HT-29 (cell line): ENCODE results near the gene VSIG2. TPM values are rescaled to one million over a fixed set of nuclear protein-coding genes. Genes with fewer than 3 reads are reported as not detected.

ENCODE experiments used
- DNase-seq: peaks from one replicate; pipeline ENCODE4 v3.0.0-alpha.2; 2015; ENCODE audit warnings: low spot score
- total RNA-seq: library from RNA; depleted of rRNA; stranded (reverse); fragments of >200 nt; shearing (Covaris generic); gene quantifications from 2 replicates; pipeline ENCODE4 v1.2.3, GENCODE V29; 2014

VSIG2 gene
- total RNA-seq, 1 experiment from 2014 or later = 149 TPM

DNA sequence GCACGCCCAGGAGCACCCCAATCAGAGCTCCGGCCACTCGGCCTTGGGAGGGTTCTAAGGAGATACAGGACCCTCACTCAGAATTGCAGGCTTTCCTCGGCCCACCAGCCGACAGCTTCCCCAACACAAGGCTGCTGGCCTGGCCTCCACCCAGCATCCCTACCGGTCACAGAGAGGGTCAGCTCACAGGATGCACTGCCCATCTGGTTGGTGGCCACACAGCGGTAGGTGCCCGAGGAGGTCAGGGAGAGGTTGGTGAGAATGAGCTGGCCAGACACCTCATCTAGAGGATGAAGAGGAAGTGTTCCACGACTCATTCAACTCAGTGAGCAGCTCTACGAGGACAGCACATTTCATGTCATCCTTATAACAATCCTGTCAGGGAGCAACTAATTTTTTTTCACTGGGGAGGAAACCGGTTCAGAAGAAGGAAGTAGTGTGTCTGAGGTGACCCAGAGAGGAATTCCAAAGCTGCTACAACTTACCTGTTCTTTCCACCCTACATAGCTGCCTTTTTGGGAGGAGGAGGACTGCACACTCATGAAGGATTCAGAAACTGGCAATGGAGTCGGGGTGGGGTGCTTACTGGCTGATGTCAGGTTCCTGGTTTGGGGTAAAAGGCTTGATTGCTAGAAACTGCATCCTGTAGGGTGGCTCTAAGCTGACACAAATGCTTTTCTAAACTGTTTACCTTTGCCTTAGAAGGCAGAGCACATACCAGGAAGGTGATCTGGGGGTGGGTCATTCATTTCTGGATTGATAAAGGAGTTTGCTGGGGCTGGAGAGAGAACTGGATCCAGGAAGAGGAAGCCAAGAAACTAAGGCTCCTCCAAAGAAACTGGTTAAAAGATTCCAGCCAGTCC, 3.3 kb downstream of the VSIG2 start:
- peak; percentile 93 for DNase-seq

DNA sequence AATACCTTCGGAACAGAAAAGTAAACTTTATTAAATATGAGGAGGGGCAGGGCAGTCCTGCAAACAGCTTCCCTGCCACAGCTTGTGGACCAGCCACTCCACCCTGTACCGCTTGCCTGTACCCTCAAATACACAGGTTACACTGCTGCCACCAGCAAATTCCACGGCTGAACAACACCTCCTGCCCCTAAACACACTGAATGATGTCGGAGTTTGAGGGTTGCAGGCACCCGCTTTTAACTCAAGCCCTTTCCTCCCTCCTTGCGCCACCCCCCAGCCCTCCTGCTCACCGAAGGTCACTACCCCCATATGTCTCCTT, 4.0 kb downstream of the VSIG2 start:
- no peak for DNase-seq

DNA sequence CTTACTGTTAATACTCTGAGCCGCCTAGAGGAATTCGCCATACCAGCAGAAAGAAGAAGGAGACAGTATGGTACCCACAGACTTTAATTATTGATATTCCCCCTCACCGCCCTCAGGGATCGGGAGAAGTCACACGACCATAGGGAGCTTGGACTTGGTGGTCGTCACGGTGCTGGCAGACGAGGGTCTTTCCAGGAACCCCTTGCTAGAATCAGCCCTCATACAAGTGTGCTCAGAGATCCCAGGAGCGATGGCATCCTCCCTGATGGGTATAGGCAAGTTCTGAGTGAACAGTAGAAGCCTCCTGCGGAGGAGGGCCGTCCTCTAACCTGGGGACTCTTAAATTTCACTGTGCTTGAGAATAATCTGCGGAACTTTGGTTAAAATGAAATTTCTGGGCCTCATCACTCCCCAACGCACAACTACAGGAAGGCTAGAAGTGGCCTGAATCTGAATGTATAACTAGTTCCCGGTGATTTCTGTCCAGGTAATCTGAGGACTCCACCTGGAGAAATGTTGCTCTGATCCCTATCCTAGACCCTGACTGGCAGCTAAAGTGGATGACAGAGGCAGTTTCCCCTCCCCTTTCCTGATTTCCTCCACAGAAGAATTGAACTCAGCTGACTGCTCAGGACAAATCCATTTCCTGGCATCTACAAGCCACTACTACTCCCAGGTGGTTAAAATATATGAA, 4.5 kb downstream of the VSIG2 start:
- peak; percentile 66 for DNase-seq

GRCh38 chr11:124746621-124747243, 5.3 kb downstream of the VSIG2 start:
- peak; percentile 95 for DNase-seq

DNA sequence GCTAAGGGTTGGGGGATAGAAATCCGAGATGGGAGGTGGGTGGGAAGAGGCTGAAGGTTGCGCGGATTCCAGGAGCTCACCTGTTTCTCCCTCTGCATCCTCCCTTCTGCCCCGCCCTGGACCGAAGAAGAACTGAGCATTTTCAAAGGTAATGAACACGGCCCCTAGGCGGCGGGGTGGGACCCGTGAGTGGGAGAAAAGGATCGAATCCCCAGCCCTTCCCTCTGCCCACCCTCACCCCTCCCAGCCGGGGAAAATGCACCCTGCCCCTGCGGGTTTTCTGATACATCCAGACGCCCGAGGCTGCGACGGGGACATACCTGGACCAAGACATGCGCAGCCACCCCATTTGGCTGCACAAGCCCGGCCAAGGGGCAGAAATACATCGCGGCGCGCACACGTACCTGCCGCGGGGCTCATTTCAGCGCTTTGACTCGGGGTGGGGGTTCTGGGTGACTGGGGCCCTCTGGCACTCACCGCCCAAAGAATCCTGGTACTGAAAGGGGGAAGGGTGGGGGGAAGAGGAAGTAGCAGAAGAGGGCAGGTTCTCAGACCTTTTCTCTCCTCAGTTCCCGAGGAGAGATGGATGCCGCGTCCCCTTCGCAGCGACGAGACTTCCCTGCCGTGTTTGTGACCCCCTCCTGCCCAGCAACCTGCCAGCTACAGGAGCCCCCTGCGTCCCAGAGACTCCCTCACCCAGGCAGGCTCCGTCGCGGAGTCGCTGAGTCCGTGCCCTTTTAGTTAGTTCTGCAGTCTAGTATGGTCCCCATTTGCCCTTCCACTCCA, 6.0 kb downstream of the VSIG2 start:
- DNase-seq = peak; percentile 71

- DNase-seq = no peak
Measured at GRCh38 chr11:124745270-124745834, 6.7 kb downstream of the VSIG2 start.

DNA sequence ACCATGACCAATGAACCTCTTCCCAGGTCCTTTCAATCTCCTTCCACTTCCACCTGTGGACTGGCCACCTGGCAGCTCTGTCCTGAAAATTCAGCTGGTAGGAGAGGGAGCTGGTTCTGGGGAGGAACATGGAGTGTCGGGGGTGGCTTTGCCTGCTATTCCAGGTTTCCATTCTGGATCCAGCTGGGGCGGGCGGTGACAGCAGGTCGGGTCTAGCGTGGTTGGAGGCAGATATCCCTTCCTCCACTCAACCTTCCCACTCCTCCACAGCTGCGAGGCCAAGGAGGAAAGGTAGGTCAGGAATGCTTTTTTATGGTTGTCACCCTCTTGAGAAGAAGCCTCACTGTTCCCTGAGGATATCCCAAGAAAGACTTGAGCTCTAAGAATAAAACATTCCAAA, 9.0 kb downstream of the VSIG2 start:
- no peak for DNase-seq

GRCh38 chr11:124742555-124742954, 9.5 kb downstream of the VSIG2 start:
- no peak for DNase-seq

DNA sequence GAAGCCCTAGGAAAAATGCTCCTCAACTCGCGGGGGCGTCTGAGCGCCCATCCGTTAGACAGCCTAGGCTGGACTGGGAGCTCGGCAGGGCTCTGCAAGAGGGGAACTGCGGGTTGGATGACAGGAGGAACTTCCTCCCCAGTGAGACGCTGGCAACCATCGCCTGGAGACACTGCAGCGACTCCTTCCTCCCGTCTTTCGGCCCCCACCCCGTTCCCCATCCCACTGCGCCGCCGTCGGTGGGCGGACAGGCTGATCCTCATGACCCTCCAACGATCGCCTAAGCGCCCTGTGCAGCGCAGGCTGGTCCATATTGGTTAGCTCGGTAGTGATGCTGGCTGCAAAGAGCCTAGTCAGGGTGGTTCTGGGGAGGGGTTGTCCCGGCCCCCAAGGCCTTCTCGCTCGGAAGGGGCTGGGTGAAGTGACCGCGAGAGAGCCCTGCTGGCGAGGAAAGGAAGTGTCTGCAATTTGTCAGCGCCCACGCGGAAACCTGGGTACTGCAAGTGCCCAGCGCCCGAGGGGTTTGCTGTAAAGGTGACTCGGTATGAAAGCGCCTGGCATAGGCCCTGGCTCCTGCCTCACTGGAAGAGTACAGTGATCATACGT, 11.7 kb downstream of the VSIG2 start:
- DNase-seq = peak; percentile 48

DNA sequence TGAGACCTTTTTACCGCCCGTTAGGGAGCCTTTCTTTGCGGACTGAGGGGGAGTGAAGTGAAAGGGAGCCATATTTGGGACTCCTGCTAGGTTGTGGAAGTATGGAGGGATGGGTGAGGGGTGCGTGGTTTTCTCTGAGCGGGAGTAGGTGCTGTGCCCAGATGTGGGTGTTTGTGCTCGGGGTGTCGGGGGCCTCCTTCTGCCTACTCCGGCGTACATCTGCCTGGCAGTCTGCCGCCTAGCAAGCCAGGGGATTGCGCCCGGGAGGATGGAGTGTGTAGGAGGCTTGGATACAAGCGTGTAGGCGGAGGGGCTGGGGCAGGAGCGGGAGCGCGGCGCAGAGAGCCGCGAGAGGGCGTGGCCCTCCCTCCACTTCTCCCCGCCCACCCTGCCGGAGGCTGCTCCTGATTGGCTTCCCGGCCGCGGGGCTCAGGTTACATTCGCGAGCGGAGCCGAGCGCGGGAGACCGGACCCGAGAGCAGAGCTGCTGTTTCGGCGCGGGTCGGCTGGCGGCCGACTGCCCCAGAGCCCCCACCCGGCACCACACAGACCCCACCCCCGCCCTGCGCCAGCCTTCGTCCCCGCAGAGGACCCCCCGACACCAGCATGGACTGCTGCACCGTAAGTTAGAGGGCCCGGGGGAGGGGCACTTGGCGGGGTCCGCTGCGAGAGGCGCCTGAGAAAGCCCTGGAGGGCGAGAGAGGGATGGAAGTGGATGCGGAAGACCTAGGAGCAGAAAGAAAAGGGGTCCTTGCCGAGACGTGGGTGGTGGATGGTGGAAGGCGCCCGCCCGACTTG, 12.4 kb downstream of the VSIG2 start, which contains the start of gene NRGN:
TSS of gene NRGN (plus strand) at position 464 of the 798 bp plus-strand sequence. CDS start at position 607, 143 bp downstream.
- DNase-seq = peak; percentile 94

GRCh38 chr11:124738713-124739478, 13.2 kb downstream of the VSIG2 start:
- DNase-seq = no peak

- DNase-seq = no peak
Measured at GRCh38 chr11:124737638-124738305, 14.3 kb downstream of the VSIG2 start.

GRCh38 chr11:124736736-124737135, 15.3 kb downstream of the VSIG2 start:
- no peak for DNase-seq

- no peak for DNase-seq
Measured at GRCh38 chr11:124732230-124732629, 19.8 kb downstream of the VSIG2 start.

DNA sequence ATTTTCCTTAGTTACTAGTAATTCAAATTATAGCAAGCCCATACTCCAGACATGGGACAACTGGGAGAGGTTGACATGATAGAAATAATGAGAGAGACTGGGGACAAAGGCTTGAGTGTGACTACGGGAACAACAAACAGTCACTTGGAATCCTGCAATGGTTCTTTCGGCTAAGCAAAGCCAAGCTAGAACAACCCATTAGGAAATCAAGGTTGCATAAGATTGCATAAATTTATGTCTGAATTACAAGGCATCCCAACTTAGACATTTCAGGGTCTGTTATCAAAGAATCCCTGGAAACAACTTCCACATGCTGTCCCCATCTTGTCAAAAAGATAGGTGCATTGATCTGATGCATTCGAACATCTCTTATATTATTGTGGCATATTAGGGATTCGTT, 22.5 kb downstream of the VSIG2 start:
- DNase-seq = no peak

DNA sequence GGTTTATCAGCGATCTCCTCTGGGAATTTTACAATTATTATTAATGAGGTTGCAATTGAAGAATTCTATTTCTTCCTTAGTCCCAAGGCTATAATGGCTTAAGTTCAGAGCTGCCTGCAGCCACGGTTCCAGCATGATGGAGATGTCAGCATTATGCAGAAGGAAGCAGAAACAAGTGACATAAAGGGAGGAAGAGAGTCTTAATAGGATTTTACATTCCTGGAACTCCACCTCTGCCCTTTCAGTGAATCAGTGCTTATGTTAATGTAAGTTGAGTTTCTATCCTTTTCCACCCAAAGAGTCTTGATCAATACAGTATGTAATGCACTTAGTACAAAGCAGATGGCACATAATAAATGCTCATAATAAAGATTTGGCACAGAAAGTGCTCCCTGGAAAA, 23.9 kb downstream of the VSIG2 start:
- DNase-seq = no peak

DNA sequence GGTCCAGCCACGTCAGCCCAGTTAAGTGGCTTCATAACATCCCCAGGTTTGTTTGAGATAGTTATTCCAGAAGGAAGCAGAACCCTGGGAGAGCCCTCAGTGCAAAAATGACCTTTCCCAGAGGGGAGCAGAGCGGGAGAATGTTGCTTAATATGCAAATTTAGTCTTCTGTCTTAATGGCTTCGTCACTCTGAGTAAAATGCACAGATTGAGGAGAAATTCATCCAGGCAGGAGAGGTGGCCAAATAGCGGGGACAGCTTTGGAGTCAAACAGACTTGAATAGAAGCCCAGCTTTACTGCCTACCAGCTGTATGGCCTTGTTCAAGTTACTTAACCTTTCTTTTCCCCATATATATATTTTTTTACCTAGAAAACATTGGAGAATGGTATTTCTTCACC, 24.6 kb downstream of the VSIG2 start:
- DNase-seq = no peak

- no peak for DNase-seq
Measured at GRCh38 chr11:124725719-124726105, 26.3 kb downstream of the VSIG2 start.
